Cardiac muscle cell (in vitro differentiated cells and primary cell): ENCODE measurements around the gene INSYN2B. TPM values are rescaled to one million over a fixed set of nuclear protein-coding genes. Genes with fewer than 3 reads are reported as not detected.

ENCODE experiments used
- DNase-seq, 2 donors: peaks; one replicate each; pipeline versions ENCODE4 v3.0.0 to v3.0.0-alpha.2; 2010 to 2017; ENCODE audit warnings: low read depth in 1 of 2, low spot score in 1 of 2
- H3K27ac ChIP-seq: fragments of 200-600 bp; sonication (generic); 2 replicates; pipeline ENCODE4 v1.5.1; 2016
- H3K27me3 ChIP-seq: fragments of 200-600 bp; sonication (generic); 2 replicates; pipeline ENCODE4 v1.6.0; 2016; ENCODE audit warnings: control low read depth
- H3K36me3 ChIP-seq: fragments of 200-600 bp; sonication (generic); 2 replicates; pipeline ENCODE4 v1.5.1; 2016; ENCODE audit warnings: control low read depth
- H3K4me1 ChIP-seq: fragments of 200-600 bp; sonication (generic); 2 replicates; pipeline ENCODE4 v1.8.1; 2017; ENCODE audit warnings: low read depth, mild to moderate bottlenecking, mixed run types
- H3K4me3 ChIP-seq: fragments of 200-600 bp; sonication (generic); 2 replicates; pipeline ENCODE4 v1.5.1; 2016; ENCODE audit warnings: mild to moderate bottlenecking
- H3K9me3 ChIP-seq: fragments of 200-600 bp; sonication (generic); 2 replicates; pipeline ENCODE4 v1.5.1; 2017; ENCODE audit warnings: low read depth, mild to moderate bottlenecking, control low read depth
- CTCF ChIP-seq: IDR thresholded peaks from 2 replicates; pipeline ENCODE4 v1.5.1; 2012; ENCODE audit warnings: low read depth, mild to moderate bottlenecking, low read length
- polyA plus RNA-seq: library from polyadenylated mRNA; unstranded; fragments of >200 nt; fragmentation: Nextera tagmentation; extraction: Ambion mirVana; gene quantifications from 2 replicates; pipeline ENCODE4 v1.2.1, GENCODE V29; 2016
- total RNA-seq: library from RNA; depleted of rRNA; stranded (reverse); fragments of >200 nt; gene quantifications from 2 replicates; pipeline ENCODE4 v1.2.3, GENCODE V29; 2016

INSYN2B gene
- total and polyA plus RNA-seq, 2 experiments from 2014 or later = 1.6 to 9.3 TPM

- Histone ChIP-seq H3K27ac (no peak overlapping the region), H3K27me3 (no peaks in the 10 kb centered on the region), H3K4me1 (no peaks in the 10 kb centered on the region), H3K36me3 (no peaks in the 10 kb centered on the region), H3K9me3 (no peaks in the 10 kb centered on the region), H3K4me3 (no peak overlapping the region)
- no peak for TF ChIP-seq CTCF
- no peak for DNase-seq
Observed at GRCh38 chr5:169999621-170000020, 19.3 kb upstream of the INSYN2B start.

GRCh38 chr5:169997798-169998197 is 17.5 kb upstream of the INSYN2B start:
- Histone ChIP-seq H3K4me1 (no peaks in the 10 kb centered on the region), H3K4me3 (no peak overlapping the region), H3K27me3 (no peaks in the 10 kb centered on the region), H3K27ac (no peak overlapping the region), H3K36me3 (no peaks in the 10 kb centered on the region), H3K9me3 (no peaks in the 10 kb centered on the region)
- TF ChIP-seq CTCF = no peak
- DNase-seq = no peak

GRCh38 chr5:169993485-169993790 is 13.1 kb upstream of the INSYN2B start:
- no peak for TF ChIP-seq CTCF
- Histone ChIP-seq H3K36me3 (no peaks in the 10 kb centered on the region), H3K27me3 (no peaks in the 10 kb centered on the region), H3K9me3 (no peaks in the 10 kb centered on the region), H3K4me1 (no peaks in the 10 kb centered on the region), H3K4me3 (no peak overlapping the region), H3K27ac (no peak overlapping the region)
- DNase-seq = no peak

GRCh38 chr5:169992789-169993484 is 12.6 kb upstream of the INSYN2B start:
- no peaks in the 10 kb centered on the region for H3K36me3 ChIP-seq
- TF ChIP-seq CTCF = no peak
- H3K4me3 ChIP-seq = no peak overlapping the region
- no peaks in the 10 kb centered on the region for H3K4me1 ChIP-seq
- H3K9me3 ChIP-seq = no peaks in the 10 kb centered on the region
- no peak overlapping the region for H3K27ac ChIP-seq
- DNase-seq = no peak
- H3K27me3 ChIP-seq = no peaks in the 10 kb centered on the region

GRCh38 chr5:169991115-169991869 is 11.0 kb upstream of the INSYN2B start:
- Histone ChIP-seq H3K36me3 (no peaks in the 10 kb centered on the region), H3K4me1 (no peaks in the 10 kb centered on the region)
- no peak for TF ChIP-seq CTCF

More at GRCh38 chr5:169991115-169991869, 11.0 kb upstream of the INSYN2B start:
- Histone ChIP-seq H3K9me3 (no peaks in the 10 kb centered on the region), H3K27me3 (no peaks in the 10 kb centered on the region), H3K4me3 (no peak overlapping the region), H3K27ac (no peak overlapping the region)
- DNase-seq = no peak
